Esophagus muscularis mucosa (tissue), 4 donors: Measurements from ENCODE around the gene TUBA3D.

Source experiments
- CTCF ChIP-seq, 3 experiments: fragments of 200-600 bp in 2 of 3; fragments of 450-650 bp in 1 of 3; sonication (generic) in 2 of 3; IDR thresholded peaks; one replicate each; pipeline ENCODE4 v1.5.1; 2017 to 2019; ENCODE audit warnings: antibody characterized with exemption in 3 of 3, mild to moderate bottlenecking in 2 of 3, moderate library complexity in 1 of 3
- EP300 ChIP-seq: sonication (generic); formaldehyde crosslinking; IDR thresholded peaks from one replicate; pipeline ENCODE4 v1.6.1; 2017; ENCODE audit warnings: antibody characterized with exemption
- POLR2A ChIP-seq: fragments of 450-650 bp; IDR thresholded peaks from one replicate; pipeline ENCODE4 v1.6.1; 2017; ENCODE audit warnings: antibody characterized with exemption, moderate library complexity, mild to moderate bottlenecking, low read depth
- POLR2AphosphoS5 ChIP-seq, 2 donors: sonication (generic); formaldehyde crosslinking; IDR thresholded peaks; one replicate each; pipeline ENCODE4 v1.6.1; 2017; ENCODE audit warnings: antibody characterized with exemption in 2 of 2

- TF ChIP-seq EP300, result no peak
- no peak for TF ChIP-seq CTCF (IDR thresholded peaks at IDR 0.05)
- TF ChIP-seq POLR2A, result no peak
- TF ChIP-seq POLR2AphosphoS5 (IDR thresholded peaks at IDR 0.05), result no peak
Measured at GRCh38 chr2:131520526-131520925, 44.6 kb downstream of the TUBA3D start.
